NCI-H748 treated with DMSO at 0.1 percent for 48 hours (cell line): ENCODE results near the gene ITLN2.
"Not testable (repeated sequence)": the region's sequence is repeated elsewhere in the genome, so short reads cannot be mapped to it uniquely, and the experiment has no call there.

Source experiments
- DNase-seq: peaks from one replicate; lab custom pipeline; 2025; lab: John Stamatoyannopoulos, UW

Gene ITLN2

DNA sequence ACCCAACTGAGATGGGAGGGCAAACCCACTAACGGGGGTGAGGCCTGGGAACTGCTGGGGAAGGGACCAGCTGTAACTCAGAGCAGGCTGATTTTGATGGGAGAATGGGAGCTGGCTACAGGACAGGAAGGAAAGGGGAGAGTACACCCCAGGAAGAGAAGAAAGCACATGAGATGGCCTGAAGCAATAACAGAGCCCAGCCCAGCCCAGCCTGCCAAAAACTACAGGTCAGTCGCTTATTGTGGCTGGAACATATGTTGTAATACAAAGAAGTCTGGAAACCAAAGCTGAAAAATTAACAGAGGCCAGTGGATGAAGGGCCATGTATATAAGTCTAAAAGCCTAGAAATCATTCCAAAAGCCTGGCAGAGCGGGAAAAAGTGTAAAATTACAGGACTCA, 1.6 kb downstream of the ITLN2 start:
- no peak for DNase-seq

DNA sequence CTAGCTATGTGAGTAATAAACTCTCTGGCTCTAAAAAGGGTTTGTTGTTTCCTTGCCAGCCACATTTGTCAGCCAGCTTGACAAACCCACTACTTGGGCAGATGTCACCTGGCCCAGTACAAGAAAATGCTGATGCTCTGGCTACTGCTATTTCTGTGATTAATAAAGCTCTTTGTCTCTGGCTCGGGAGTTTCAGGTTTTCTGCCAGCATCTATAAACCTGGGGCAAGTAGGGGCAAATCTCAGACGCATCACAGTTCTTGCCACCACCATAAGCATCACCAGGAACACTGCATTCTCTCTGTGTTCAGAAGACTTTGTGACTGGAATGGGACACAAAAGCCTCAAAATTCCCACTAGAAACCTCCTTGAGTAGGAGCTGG, 2.5 kb downstream of the ITLN2 start:
- DNase-seq = no peak

DNA sequence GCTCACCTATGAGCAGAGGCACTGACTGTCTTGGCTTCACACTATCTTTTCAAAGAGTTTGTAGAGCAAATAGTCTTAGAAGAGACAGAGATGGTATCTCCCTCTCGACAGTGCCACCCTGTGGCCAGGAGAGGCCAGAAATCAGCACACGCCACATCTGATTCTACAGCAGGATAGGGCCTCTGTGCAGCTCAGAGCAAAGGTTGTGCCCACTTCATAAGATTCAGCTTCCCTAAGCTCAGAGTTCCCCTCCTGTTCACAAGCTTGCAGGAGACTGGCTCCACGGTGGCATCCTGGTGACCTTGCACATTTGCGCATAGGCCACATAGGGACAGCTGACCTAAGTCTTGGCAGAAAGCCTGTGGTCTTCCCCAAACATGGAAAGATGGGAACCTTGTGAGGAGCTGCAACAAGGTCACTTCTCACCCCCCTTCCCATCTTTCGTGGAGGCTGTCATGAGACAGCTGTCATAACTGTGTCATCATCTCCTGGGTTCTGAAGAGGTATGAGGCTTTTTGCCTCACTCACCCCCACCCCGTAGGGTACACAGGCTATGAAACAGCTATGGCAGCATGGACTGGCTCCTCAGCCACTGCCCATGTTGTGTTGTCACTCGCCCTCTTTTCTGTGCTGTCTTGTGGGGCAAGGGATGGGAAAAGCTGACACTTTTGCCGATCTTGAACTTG, 3.0 kb downstream of the ITLN2 start:
- peak; percentile 9 for DNase-seq

DNA sequence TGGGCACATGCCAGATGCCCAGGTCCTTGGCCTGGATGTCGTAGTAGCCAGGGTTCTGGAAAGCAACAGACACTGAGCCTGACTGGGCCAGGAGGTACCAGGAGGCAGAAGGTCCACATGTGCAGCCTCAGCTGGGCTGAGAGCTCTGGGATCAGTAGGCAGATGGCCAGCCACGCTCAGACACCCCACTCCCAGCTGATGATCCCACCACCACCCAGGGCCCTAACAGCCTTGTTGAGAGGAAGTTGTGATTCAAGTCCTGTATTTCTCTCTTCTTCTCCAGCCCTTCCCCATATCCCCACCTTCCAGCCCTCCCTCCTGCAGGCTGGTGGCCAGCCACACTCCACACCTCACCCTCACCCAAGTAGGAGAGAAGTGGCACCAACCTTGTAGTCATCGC, 4.0 kb downstream of the ITLN2 start:
- no peak for DNase-seq

DNA sequence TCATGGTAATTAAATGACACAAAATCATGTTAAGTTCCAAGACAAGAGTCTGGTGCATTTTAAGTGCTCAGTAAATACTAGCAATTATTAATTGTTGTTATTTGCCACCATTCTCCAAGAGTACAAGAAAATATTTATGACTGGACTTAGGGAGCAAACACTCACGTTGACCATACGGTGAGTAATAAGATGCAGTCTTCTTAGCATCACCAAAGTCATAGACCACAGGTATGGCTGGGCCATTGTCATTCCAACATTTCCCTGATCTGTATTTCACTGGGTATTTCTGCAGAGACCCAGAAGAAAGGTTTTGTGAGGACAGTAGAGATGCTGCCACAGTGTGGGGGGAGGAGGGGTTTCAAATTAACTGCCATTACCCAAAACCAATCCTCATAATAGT, 4.7 kb downstream of the ITLN2 start:
- DNase-seq = no peak

DNA sequence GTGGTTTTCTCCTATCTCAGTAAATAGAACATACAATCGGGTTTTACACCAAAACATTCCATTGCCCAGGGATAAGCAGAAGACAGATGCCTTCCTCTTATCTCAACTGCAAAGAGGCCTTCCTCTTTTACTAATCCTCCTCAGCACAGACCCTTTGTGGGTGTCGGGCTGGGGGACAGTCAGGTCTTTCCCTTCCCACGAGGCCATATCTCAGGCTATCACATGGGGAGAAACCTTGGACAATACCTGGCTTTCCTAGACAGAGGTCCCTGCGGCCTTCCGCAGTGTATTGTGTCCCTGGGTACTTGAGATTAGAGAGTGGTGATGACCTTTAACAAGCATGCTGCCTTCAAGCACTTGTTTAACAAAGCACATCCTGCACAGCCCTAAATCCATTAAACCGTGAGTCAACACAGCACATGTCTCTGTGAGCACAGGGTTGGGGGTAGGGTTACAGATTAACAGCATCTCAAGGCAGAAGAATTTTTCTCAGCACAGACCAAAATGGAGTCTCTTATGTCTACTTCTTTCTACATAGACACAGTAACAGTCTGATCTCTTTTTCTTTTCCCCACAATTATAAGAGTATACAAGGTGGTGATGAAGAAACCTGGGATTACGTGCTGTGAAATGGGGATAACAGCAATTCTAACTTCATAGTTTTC, 5.3 kb downstream of the ITLN2 start:
- not testable (repeated sequence) for DNase-seq

DNA sequence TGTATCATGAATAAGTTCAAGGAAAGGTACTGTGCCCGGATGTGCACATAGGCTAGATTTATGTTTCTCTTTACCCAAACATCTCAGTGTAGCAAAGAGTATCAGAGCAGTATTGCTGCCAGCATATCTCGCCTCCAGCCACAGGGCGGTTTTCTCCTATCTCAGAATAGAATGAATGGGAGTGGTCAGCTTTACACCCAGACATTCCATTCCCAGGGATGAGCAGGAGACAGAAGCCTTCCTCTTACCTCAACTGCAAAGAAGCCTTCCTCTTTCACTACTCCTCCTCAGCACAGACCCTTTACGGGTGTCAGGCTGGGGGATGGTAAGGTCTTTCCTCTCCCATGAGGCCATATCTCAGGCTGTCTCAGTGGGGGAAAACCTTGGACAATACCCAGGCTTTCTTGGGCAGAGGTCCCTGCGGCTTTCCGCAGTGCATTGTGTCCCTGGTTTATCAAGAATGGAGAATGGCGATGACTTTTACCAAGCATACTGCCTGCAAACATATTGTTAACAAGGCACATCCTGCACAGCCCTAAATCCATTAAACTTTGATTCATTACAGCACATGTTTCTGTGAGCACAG, 7.3 kb downstream of the ITLN2 start:
- not testable (repeated sequence) for DNase-seq

DNA sequence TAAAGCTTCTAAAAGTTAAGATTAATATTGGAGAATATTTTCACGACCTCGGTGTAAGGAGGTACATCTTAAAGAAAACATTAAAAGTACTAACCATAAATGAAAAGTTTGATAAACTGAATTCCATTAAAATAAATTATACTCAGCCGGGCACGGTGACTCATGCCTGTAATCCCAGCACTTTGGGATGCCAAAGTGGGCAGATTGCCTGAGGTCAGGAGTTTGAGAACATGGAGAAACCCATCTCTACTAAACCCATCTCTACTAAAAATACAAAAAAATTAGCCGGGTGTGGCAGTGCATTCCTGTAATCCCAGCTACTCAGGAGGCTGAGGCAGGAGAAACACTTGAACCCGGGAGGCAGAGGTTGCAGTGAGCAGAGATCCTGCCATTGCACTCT, 8.7 kb downstream of the ITLN2 start:
- not testable (repeated sequence) for DNase-seq

DNA sequence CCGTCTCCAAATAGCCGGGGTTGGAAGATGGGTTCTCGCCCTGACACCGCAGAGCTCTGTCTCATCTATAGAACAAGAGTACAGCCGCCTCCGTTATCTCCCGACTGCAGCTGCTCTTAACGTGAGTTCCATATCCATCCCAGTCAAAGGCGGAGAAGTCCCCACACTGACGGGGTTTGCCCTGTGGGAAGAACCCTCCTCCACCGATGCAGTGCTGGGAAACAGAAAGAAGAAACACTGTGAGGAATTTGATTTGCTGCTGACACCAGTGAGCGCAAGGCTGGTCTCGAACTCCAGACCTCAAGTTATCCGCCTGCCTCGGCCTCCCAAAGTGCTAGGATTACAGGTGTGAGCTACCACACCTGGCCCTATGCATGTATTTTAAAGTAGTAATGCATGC, 9.5 kb downstream of the ITLN2 start:
- DNase-seq = no peak

DNA sequence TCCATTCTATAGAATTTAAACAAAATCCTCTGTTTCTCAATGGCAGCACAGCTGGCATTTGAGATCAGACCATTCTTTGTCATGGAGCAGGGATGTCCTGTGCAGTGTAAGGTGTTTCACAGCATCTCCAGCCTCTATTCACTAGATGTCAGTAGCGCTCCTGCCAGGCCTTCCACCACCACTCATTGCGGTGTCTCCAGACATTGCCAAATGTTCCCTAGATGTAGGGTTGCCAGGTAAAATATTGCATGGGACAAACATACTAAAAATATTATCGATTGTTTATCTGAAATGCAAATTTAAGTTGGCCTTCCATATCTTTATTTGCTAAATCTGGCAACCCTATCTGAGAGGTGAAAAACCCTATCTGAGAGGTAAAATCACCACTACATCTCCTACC, 11.7 kb downstream of the ITLN2 start:
- DNase-seq = no peak

DNA sequence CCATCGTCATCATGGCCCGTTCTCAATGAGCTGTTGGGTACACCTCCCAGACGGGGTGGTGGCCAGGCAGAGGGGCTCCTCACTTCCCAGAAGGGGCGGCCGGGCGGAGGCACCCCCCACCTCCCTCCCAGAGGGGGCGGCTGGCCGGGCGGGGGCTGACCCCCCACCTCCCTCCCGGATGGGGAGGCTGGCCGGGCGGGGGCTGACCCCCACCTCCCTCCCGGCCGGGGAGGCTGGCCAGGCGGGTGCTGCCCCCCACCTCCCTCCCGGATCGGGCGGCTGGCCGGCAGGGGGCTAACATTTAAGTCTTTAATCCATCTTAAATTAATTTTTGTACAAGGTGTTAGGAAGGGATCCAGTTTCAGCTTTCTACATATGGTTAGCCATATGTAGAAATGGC, 17.9 kb downstream of the ITLN2 start:
- DNase-seq = not testable (repeated sequence)

DNA sequence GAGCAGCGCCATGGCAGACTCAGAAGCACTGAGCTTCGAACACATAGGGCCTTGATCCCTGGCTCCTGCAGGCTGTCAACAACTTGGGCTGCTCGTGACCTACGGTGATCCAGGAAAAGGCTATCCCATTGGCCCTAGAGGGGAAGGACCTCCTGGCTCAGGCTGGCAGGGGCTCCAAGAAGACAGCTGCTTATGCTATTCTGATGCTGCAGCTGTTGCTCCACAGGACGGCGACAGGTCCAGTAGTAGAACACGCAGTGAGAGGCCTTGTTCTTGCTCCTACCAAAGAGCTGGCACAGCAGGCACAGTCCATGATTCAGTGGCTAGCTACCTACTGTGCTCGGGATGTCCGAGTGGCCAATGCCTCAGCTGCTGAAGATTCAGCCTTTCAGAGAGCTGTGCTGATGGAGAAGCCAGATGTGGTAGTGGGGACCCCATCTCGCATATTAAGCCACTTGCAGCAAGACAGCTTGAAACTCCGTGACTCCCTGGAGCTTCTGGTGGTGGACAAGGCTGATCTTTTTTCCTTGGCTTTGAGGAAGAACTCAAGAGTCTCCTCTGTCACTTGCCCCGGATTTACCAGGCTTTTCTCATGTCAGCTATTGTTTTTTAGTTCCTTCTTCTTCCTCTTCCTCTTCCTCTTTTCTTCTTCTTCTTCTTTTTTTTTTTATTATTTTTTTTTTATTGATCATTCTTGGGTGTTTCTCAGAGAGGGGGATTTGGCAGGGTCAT, 18.9 kb downstream of the ITLN2 start:
- DNase-seq = no peak

DNA sequence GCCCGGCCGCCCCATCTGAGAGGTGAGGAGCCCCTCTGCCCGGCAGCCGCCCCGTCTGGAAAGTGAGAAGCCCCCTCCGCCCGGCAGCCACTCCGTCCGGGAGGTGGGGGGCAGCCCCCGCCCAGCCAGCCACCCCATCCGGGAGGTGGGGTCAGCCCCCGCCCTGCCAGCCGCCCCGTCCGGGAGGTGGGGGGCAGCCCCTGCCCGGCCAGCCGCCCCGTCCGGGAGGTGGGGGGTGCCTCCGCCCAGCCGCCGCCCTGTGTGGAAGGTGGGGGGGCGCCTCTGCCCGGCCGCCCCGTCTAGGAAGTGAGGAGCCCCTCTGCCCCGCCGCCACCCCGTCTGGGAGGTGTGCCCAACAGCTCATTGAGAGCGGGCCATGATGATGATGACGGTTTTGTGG, 21.3 kb downstream of the ITLN2 start:
- DNase-seq = not testable (repeated sequence)

DNA sequence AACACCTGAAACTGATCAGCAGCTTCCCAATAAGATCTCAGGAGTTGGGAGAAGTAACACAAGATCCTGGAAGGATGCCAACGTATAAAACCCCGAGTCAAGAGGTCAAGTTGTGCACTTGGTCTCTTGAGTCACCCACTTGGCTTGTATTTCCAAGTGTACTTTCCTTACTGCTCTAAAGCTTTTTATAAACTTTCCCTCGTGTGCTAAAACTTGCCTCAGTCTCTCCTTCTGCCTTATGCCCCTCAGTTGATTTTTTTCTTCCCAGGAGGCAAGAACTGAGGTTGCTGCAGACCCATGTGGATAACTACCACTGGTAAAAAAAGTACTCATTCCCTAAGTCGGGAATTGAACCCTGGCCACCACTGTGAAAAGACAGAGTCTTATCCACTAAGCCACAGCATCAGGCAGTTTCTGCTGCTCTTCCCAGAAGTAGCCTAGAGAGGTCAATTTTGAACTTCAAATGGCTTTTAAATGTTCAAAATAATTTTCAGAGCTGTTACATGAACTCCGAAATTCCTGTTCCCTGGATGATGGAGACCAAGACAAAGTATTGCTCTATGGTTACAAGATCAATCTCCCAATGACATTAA, 28.9 kb downstream of the ITLN2 start:
- no peak for DNase-seq

DNA sequence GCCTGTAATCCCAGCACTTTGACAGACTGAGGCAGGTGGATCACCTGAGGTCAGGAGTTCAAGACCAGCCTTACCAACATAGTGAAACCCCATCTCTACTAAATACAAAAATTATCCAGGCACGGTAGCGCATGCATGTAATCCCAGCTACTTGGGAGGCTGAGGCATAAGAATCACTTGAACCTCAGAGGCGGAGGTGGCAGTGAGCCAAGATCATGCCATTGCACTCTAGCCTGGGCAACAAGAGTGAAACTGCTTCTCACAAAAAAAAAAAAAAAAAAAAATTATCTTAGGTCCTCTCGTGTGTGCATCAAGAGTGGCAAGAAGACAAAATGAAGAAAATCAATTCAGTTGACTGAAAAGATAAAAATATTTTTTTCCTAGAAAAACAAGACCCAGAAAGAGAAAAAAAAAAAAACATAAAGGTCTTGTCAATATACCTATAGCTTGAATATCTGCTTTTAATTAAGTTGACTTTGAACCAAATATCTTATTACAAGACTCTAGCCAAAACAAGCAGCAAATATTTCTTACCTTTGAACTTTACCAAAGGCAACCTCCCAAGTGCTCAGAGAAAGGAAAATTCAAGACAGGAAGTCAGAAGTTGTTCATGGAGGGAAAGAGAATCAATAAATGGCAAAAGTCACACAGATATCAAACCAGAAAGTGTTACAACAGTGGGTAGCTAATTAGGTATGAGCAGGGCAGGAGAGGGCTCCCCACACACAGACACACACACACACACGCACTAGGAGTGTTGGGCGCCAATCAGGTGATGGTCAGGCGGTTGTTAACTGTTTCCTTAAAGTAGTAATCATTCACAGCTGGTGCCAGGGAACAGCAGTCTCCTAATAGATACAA, 29.6 kb downstream of the ITLN2 start:
- no peak for DNase-seq

DNA sequence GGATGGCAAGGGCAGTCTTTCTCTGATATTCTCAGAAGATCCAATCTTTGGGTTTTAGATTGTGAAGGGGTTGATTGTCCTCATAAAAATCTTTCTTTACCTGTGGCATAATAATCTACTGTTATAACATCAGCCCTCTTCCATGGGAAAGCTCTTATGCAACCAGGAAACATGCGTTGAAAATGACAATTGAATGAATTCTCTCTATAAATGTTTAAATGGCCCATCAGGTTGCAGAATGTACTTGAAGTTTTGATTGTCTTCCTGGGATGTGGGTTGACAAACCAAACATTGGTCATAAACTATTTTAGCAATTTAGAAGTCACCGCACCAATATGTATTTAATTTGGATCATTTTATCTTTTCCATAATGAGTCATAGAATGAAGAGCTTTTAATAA, 37.9 kb downstream of the ITLN2 start:
- no peak for DNase-seq

DNA sequence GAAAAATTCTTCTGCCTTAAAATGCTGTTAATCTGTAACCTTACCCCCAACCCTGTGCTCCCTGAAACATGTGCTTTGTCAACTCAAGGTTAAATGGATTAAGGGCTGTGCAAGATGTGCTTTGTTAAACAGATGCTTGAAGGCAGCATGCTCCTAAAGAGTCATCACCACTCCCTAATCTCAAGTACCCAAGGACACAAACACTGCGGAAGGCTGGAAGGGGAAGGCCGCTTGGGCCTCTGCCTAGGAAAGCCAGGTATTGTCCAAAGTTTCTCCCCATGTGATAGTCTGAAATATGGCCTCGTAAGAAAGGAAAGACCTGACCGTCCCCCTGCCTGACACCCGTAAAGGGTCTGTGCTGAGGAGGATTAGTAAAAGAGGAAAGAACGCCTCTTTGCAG, 41.4 kb downstream of the ITLN2 start:
- not testable (repeated sequence) for DNase-seq

DNA sequence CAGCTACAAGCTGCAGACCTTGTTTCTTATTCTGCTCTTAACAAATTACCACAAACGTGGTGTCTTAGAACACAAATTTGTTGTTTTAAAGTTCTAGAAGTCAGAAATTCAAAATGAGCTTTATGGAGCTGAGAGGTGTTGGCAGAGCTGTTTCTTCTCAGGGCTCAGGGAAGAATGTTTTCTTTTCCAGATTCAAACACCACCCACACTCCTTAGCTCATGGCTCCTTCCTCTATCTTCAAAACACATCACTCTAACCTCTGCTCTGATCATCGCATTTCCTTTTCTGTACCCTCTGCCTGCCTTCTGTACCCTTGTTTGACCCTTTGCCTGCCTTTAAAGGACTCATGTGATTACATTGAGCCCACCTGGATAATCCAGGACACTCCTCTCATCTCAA, 42.7 kb downstream of the ITLN2 start:
- DNase-seq = no peak

DNA sequence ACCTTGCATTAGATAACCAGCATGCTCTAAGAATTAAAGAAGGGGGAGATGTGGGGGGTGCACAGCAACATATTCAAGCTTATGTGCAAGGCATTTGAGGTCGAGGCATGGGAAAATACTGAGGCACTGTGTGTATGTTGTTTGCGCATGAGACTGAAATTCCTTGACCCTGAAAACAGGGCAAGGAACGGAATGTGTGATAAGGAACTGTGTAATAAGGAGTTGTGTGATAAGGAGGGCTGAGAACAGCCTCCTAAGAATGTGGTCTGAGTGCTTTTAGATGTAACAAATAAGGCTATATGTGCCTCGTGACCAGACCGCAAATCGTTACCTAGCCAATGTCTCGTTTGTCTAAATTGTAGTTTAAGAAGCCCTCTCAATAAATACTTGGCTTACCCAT, 43.2 kb downstream of the ITLN2 start:
- no peak for DNase-seq

DNA sequence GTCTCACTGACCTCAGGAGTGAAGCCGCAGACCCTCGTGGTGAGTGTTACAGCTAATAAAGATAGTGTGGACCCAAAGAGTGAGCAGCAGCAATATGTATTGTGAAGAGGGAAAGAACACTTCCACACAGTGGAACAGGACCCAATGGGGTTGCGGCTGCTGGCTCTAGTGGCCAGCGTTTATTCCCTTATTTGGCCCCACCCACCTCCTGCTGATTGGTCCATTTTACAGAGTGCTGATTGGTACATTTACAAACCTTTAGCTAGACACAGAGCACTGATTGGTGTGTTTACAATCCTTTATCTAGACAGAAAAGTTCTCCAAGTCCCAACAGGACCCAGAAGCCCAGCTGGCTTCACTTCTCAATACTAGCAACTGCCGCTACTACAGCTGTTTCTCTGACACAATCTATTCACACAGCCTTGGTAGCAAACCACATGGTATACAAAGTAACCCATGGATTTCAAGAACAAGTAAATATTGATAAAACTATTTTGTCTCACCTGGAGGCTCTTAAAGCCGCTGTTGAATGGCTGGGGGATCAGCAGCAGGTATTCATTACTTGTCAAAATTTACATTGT, 44.3 kb downstream of the ITLN2 start:
- peak; percentile 40 for DNase-seq

DNA sequence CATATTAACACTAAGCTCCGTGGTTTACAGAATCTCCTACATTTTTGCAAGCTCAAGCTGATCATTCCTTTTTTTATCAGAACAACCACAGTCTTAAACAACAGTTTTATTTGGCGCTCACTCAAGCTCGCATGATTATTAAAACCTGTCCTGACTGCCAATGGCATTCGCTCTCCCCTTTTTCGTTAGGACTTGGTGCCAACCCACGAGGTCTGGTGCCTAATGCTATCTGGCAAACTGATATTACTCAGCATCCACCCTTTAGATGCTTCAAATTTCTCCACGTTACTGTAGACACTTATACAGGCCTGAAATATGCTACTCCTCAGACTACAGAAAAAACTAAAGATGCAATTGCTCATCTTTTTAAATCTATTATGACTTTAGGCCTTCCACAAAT, 46.6 kb downstream of the ITLN2 start:
- DNase-seq = no peak
